Activated CD4-positive, alpha-beta T cell treated with anti-CD3 and anti-CD28 coated beads for 1 hour (primary cell): ENCODE measurements around the gene ANKZF1.
"Not testable (repeated sequence)": the region's sequence is repeated elsewhere in the genome, so short reads cannot be mapped to it uniquely, and the experiment has no call there.

Experiments used
- DNase-seq: peaks from one replicate; pipeline ENCODE4 v3.0.0-alpha.2; 2020

ANKZF1 gene

DNA sequence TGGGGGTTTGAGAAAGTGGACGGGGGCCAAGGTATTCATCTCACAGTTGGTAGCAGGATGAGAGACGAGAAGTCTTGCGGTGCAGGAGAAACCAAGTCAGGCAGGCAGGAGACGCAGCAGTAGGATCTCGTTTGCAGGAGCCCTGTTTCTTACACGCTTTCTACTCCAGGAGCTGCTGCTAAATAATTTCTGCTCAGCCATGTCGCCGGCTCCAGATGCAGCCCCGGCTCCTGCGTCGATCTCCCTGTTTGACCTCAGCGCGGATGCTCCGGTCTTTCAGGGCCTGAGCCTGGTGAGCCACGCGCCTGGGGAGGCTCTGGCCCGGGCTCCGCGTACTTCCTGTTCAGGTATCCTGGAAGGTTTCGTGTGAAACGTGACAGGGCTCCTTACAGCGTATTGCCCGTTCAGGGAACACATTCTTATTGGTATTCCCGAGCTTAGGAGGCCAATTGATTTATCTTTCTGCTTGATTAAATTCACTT, 494 bp downstream of the ANKZF1 start:
- no peak for DNase-seq

DNA sequence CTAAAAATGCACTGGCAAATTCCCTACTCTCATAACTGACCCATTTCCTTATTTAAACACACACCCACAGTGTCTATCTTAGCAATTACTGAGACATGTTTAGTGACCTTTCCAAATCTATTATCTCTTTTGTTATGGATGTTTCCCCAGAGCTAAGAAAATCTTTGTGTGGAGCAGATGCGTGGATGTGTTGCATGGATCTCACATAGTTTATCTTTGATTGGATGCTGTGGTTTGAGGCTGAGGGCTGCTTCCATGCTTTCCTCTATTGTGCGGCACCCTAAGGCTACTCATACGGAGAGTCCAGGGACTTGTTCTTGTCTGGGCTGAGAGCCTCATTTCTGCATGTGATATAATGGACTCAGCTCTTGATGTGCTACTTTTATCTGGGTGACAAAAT, 4.7 kb downstream of the ANKZF1 start:
- no peak for DNase-seq

GRCh38 chr2:219243291-219243761, 13.7 kb downstream of the ANKZF1 start:
- no peak for DNase-seq

DNA sequence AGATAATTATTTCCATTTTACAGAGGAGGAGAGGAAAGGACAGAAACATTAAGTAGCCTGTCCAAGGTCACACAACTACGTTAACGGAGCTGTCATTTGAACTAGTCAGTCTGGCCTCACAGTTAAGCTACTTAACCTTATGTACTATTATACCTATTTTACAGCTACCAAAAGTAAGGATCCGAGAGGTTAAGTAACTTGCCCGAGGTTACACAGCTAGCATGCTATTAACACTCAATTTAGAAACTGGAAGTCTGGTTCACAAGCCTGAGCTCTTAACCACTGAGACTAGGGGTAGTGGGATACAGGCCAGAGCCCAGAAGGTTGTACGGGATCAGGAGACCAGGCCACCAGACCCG, 15.2 kb downstream of the ANKZF1 start:
- DNase-seq, result no peak

DNA sequence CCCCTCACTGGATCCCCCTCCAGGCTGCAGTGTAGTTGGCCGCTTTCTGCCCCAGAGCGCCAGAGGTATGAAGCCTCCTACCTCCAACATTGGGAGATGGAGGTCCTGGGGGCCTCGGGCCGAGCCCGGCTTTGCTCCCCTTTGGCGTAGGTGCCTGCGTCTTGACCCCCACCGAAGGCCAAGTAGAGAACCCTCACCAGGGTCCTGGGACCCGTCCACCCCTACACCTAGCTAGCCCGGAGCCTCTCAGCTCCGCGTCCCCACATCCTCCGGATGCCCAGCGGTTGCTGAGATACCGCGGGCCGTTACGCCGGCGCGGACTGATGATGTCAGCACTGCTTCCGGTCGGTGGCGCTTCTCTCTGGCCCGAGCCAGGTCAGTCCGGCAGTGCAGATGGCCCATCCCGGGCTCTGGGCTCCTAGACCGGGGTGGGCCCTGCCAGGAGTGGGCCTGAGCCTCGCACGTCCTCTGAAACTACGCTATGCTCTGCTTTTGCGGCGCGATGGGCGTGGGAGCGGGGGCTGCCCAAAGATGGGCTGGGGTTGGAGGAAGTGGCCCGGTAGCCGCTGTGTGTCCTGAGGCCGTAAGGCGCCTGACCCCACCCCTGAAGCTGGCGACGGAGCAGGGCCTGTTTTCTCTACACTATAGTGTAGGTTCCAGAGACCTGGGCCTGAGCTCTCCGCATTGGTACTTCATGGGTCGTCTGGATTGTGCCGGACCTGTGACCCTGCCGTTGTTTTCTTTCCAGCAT, 15.7 kb downstream of the ANKZF1 start, which contains the start of the genes GLB1L and STK16:
GLB1L (minus strand) TSS at position 297 of the 751 bp plus-strand sequence. CDS start 1,871 bp downstream, outside the sequence.
STK16 (plus strand) TSS at position 332 of the 751 bp plus-strand sequence. CDS start 521 bp downstream, outside the sequence.
- peak; percentile 82 for DNase-seq

GRCh38 chr2:219245899-219246230, 16.3 kb downstream of the ANKZF1 start:
- no peak for DNase-seq

DNA sequence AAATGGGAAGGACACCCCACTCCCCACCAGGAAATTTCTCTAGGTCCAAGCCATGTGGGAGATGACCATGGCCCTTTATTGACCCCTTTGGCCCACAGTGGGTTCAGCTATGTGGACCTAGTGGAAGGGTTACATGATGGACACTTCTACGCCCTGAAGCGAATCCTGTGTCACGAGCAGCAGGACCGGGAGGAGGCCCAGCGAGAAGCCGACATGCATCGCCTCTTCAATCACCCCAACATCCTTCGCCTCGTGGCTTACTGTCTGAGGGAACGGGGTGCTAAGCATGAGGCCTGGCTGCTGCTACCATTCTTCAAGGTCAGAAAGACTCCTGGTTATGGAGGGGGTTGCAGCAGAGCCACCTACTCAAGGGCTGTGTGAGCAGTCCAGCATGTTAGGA, 17.0 kb downstream of the ANKZF1 start:
- no peak for DNase-seq

GRCh38 chr2:219247678-219248642, 18.4 kb downstream of the ANKZF1 start:
- DNase-seq, result no peak

GRCh38 chr2:219248845-219249202, 19.2 kb downstream of the ANKZF1 start:
- no peak for DNase-seq

DNA sequence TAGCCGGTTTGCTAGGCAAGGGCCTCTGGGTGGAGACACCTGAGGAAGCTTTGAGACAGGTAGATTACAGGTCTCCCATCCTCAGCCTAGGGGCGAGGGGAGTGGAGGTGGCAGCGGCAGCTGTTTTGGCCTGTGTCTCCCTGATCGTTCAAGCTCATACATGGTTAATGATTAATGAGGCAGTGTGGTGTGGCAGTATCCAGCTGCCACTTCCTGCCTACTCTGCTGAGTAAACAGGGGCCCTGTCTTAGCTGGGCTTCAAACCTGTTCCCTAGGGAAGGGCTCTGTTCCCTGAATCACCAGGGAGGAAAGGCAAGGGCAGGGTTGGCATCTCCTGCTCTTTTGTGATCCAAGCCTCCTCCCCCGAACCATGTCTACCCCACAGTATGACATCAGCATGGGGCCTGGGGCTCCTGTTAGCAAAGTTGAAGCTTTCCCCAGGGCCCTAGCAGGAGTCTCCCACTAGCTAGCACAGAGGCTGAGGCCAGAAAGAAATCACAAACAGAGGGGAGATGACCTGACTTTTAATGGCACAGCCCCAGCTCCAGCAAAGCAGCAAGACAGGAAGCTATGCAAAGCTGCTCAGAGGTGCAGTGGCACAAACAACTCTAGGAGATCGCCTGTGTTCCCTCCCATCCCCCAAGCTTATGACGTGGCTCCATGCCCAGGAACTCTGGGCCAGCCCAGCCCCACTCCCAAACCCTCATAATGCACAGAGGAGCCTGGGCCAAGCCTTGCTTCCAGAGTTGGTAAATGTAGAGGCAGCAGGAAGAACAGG, 19.8 kb downstream of the ANKZF1 start:
- DNase-seq, result no peak

DNA sequence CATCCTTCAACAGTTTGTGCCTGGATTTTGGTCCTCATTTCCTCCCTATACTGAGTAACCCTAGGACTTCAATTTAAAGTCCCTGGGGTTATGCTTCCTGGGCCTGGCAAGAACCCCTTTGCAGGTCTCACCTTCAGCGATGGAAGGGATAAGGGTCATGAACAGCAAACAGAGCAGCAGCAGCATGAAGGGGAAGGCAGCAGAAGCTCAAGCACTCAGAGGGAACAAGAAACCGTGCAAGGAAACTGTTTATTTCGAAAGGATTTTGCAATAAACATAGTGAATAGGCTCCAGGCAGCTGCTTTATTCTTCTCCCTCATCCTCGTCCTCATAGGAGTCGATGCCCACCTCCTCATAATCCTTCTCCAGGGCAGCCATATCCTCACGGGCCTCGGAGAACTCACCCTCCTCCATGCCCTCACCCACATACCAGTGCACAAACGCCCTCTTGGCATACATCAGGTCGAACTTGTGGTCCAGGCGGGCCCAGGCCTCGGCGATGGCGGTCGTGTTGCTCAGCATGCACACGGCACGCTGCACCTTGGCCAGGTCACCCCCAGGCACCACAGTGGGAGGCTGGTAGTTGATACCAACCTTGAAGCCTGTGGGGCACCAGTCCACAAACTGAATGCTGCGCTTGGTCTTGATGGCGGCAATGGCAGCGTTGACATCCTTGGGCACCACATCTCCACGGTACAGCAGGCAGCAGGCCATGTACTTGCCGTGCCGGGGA, 20.6 kb downstream of the ANKZF1 start:
- no peak for DNase-seq

- DNase-seq, result no peak
These were observed 22.1 kb downstream of the ANKZF1 start for GRCh38 chr2:219251656-219252055.

GRCh38 chr2:219252084-219252483, 22.5 kb downstream of the ANKZF1 start:
- no peak for DNase-seq

- DNase-seq, result no peak
These were observed 22.9 kb downstream of the ANKZF1 start for GRCh38 chr2:219252570-219252899.

DNA sequence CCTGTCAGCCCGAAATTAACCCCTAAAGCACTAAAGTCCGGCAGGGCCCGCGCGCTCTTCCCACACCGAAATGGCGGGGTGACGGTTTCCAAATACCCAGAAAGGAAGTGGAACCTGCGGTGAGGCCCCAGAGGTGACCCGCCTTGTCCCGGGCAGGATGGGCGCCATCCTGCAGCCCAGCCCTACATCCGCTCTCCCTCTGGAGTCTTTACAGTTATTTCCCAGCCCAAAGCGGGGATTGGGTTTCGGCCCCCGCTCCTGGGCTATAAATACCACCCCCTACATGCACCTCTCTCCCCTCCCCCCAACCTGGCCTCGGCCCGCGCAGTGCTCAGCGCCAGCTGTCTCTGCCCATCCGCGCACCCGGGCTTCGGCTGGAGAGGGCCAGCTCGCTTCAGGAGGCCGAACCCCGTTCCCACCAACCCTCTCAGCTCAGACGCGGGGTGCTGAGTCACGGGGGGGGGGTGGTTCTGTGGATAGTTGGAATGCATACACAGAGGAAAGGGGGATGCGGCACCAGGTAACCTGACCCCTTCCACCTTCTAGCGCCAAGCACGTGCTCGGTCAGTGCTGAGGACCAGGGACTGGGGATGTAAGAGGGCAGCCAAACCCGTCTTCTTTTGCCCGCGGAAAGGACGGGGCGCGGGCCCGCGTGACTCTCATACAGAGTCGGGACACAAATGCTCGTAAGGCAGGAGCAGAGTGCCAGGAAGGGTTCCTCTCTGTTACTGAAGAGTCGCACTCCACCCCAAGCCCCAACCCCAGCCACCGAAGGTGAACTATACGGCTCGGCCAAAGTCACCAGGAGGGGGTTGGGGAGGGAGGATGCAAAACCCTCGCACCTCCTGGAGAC, 23.5 kb downstream of the ANKZF1 start, which contains the start of gene TUBA4B:
TUBA4B (plus strand) TSS at position 344 of the 853 bp plus-strand sequence; CDS start at position 509, 165 bp downstream.
- DNase-seq, result no peak

DNA sequence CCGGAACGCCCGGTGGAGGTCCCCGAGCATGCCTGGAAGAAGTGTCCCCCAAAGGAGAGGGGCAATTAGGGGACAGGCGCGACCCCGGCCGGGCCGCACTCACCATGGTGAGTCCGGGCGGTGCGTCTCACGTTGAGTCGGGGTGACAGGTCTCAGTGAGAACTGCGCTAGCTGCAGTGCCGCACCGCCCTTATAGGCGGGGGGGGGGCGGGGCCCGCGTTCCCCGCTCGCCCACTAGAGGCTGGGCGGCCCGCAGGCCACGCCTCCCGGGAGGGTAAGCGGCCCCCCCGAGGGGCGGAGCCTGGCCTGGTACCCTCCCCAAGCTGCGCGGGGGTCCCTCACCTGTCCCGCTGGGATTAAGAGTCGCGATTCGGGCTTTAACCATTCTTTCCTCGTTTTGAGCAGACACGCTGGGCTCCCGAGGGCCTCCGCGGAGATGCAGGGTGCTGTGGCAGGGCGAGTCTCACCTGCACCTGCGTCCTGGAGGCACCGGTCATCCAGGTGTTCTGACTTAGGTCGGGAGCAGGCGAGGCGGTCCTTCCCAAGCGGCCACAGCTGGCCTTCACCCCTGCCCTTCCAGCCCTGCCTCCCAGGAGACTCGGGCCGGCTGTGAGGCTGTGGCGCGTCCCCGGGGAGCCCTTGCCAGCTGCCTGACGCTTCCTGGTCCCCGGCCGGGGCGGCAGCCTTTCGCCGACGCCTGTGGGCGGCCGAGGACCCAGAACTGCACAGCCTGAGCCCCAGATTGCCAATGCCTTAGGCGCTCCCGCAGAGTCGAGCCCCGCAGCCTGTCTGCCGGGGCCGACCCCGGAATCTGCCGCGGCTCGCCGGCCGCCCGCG, 24.4 kb downstream of the ANKZF1 start, which contains the start of gene TUBA4A:
TUBA4A (minus strand) TSS at position 166 of the 837 bp plus-strand sequence; CDS start at position 106, 60 bp downstream.
- peak; percentile 89 for DNase-seq

- DNase-seq, result no peak
These were observed 25.1 kb downstream of the ANKZF1 start for GRCh38 chr2:219254590-219255201.

GRCh38 chr2:219258942-219259341, 29.3 kb downstream of the ANKZF1 start:
- DNase-seq, result not testable (repeated sequence)
